VCaP (cell line): ENCODE results near the gene CWH43.

Experiments used
- H3K27ac ChIP-seq: fragments of 450-650 bp; 2 replicates; pipeline ENCODE4 v1.5.1; 2017
- CTCF ChIP-seq: fragments of 450-650 bp; conservative IDR thresholded peaks from 2 replicates; pipeline ENCODE4 v1.5.1; 2017; ENCODE audit warnings: mild to moderate bottlenecking, moderate library complexity

CWH43 gene

GRCh38 chr4:48998440-48998839, 12.4 kb downstream of the CWH43 start:
- TF ChIP-seq CTCF, result no peak
- peak overlapping the region; percentile 74 for H3K27ac ChIP-seq

GRCh38 chr4:49000806-49001205, 14.7 kb downstream of the CWH43 start:
- no peak for TF ChIP-seq CTCF
- H3K27ac ChIP-seq, result peak overlapping the region; percentile 74

DNA sequence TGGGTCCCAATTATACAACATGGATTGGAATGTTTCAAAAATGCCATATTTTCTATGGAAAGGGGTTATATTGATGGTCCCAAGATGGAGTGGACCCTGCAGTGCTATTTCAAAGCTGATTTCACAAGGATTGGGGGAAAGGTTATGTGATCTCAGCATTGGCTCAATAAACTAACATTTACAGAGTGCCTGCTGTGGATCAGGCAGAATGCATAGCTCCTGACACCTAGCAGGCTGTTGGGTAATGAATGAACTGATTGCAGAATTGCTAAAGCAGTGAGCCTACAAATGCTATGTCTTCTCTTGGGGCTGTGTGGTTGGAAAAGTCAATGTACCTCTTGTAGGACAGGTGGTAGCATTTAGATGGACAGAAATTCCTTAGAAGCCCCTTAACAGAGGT, 16.9 kb downstream of the CWH43 start:
- H3K27ac ChIP-seq, result no peak overlapping the region
- no peak for TF ChIP-seq CTCF

- no peak for TF ChIP-seq CTCF
- H3K27ac ChIP-seq, result peak overlapping the region; percentile 95
These were observed 32.7 kb downstream of the CWH43 start for GRCh38 chr4:49018718-49019295.

DNA sequence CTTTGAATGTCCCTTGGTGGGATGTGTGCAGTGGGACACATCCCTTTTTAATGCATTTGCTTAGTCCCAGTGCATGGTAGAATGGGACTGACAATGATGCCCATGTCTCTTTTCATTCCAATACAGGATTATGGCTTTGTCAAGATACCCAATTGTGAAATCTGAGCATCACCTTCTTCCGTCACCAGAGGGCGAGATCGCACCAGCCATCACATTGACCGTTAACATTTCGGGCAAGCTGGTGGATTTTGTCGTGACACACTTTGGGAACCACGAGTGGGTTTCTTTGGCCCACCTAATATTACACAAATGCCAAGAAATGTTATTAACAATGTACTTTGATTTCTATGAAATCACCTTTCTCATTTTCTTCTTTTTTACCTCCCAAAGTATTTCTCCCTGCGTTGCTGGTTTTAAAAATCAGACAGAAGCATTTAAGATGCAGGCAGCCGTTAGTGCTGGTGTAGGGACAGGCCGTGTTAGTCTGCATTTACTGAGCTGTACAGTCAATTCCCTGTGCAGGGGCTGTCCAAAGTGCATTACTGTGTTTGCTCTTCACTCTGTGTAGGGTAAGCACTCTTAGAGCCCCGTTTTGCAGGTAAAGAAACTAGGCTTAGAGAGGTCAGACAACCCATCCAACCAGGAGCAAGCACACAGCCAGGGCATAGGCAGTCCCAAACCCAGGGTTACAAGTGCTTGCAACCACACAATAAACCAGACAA, 46.5 kb downstream of the CWH43 start:
- no peak overlapping the region for H3K27ac ChIP-seq
- peak; percentile 87 for TF ChIP-seq CTCF

GRCh38 chr4:49036528-49036927, 50.5 kb downstream of the CWH43 start:
- no peak overlapping the region for H3K27ac ChIP-seq
- no peak for TF ChIP-seq CTCF

DNA sequence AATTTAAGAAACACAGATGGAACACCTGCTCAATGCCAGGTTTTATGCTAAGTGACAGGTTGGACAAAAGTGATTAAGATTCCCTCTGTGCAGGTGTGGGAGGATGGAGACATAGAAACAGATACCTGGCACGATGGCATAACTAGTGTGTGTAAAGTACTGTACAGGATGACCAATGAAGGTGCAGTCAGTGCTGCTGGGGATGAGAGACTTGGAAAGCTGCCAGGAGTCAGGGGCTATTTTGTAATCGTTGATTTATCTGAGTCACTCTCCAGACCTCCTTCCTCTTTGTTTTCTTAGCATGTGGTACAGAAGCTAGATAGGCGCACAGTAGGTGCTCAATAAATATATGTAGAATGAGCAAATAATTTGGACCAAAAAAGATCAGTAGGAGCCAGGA, 58.2 kb downstream of the CWH43 start:
- no peak overlapping the region for H3K27ac ChIP-seq

More for the DNA sequence above, 58.2 kb downstream of the CWH43 start:
- TF ChIP-seq CTCF, result no peak
